Stimulated activated CD4-positive, alpha-beta T cell treated with anti-CD3 and anti-CD28 coated beads, TNF-alpha, amount 100 ng/mL, for 4 hours (primary cell): ENCODE results near the gene RELB.
"Not testable (repeated sequence)": the region's sequence is repeated elsewhere in the genome, so short reads cannot be mapped to it uniquely, and the experiment has no call there.

Experiments used
- DNase-seq, 3 experiments: peaks; one replicate each; pipeline ENCODE4 v3.0.0-alpha.2; 2020; ENCODE audit warnings: low read depth in 3 of 3

RELB gene, protein sequence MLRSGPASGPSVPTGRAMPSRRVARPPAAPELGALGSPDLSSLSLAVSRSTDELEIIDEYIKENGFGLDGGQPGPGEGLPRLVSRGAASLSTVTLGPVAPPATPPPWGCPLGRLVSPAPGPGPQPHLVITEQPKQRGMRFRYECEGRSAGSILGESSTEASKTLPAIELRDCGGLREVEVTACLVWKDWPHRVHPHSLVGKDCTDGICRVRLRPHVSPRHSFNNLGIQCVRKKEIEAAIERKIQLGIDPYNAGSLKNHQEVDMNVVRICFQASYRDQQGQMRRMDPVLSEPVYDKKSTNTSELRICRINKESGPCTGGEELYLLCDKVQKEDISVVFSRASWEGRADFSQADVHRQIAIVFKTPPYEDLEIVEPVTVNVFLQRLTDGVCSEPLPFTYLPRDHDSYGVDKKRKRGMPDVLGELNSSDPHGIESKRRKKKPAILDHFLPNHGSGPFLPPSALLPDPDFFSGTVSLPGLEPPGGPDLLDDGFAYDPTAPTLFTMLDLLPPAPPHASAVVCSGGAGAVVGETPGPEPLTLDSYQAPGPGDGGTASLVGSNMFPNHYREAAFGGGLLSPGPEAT

DNA sequence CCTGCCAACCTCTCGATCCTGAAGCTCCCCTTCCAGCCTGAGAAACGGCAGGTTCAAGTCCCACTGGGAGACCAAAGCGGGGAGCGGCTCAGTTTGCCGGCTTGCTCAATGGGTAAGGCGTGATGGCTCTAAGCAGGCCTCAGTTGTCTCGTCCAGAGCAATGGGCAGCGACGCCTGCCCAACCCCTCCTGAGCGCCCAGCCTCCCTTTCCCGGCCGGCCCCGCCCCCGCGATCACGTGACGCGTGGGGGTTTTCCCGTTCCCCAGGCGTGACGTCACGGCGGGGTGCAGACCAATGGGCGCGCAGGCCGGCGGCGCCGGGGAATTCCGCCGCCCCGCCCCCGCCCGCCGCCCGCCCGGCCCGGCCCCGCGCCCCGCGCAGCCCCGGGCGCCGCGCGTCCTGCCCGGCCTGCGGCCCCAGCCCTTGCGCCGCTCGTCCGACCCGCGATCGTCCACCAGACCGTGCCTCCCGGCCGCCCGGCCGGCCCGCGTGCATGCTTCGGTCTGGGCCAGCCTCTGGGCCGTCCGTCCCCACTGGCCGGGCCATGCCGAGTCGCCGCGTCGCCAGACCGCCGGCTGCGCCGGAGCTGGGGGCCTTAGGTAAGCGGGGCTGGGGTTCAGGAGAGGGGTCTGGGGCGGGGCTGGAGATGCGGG is at the start of gene RELB:
TSS of gene RELB (plus strand) at position 378 of the 653 bp plus-strand sequence. CDS start at position 494, 116 bp downstream.
- DNase-seq, result peak; percentile 94 to 99 (median 96)

DNA sequence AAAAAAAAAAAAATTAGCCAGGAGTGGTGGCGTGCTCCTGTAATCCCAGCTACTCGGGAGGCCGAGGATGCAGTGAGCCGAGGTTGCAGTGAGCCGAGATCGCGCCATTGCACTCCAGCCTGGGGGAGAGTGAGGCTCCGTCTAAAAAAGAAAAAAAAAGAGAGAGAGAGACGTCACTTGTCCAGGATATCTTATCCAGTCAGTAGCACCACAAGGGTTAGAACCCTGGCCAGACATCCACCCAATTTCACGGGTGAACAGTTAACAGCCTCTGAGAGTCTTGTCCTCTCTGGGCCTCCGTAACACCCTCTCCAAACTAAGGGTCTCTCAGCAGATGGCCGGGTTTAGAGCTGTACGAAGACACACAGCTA is 47.0 kb upstream of the RELB start:
- DNase-seq, result no peak

DNA sequence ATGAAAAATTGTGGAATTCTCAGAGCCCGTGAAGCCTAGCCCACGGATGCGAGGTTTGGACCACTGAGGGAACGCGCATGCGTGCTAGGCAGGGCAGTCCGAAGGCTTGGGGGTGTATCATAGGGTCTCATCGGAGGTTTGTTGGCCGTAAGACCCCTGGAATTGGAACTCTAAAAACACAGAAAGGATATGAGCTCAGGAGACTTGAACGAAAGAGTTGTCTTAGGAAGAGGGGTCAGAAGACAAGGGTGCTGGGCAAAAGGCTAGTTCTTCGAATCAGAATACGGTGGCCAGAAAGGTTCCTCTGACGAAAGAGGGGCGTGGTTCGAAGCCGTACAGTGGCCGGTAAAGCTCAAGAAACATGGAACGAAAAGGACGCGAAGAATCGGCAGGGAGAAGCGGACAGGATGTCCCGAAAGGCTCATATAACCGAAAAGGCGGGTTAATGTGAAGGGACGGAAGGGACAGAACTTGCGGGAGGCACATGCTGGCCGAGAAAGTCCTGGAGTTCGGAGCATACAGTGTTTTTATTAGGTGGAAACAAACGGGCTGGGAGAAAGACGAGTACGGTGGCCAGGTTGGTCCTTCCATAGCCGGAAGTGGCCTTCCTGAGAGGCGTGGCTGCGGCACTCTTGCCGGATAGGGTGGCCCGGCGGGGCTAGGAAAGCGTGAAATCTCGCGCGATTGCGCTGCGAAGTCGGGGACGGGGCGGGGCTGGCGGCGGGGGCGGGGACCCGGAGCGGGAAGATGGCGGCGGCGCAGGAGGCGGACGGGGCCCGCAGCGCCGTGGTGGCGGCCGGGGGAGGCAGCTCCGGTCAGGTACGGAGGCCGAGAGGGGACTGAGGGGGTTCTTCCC is 46.4 kb upstream of the RELB start, which contains the start of gene CLPTM1:
TSS of gene CLPTM1 (plus strand) at position 732 of the 856 bp plus-strand sequence. CDS start at position 748, 16 bp downstream.
- peak; percentile 94 to 96 (median 95) for DNase-seq

DNA sequence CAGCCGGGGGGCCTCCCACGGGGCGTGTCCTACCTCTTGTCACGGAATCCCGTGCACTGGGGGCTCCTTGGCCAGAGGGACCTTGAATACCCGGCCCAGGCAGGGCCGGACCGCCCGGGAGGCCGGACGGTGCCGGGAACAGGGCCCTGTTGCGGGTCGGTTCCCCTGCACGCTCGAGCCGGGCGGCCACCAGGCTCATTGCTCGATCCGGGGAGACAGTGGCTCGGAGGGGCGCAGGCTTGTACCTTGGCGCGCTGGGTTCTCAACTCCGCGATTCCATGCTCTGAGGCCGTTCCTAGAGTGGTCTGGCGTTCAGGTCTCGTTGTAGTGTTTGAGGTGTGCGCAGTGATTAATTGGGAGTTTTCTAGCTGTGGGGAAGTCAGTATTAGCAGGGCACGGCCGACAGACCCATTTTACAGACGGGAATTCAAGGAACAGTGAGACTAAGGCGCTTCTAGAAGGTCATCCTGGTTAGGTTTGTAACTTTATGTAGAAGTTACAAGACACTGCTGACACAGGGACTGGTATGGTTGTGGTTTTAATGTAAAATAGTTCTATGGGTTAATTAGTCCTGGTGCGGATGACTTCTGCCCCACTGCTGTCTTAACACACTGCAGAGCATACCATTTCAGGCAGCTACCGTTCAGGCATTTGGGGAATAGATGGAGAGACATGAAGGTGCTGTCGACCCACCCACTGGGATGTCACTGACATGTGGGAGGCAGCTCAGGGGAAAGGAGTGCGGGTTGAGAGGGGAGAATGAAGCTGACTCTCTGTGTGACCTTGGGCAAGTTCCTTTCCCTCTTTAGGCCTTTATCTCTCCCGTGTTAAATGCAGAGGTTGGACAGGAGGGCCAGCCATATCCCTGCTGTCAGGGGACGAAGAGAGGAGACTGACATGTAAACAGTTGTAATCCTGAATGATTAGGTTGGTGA is 45.5 kb upstream of the RELB start:
- DNase-seq, result no peak

DNA sequence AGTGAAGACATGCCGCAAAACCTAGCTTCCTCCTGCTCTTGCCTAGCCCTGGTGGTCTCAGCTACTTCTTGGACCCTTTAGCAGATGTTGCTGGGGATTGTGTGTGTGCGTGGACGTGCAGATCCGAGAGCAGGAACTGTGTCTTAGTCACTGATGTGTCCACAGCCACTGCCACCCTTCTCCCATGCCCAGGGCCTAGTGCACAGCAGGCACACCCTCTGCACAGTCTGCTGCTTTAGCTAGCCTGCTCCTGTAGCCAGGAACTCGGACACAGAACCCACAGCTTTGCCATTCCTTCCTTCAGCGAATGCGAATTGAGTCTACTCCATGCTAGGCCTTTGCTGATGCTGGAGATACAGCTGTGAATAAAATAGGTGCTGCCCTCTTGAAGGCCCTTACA is 43.7 kb upstream of the RELB start:
- DNase-seq, result no peak

DNA sequence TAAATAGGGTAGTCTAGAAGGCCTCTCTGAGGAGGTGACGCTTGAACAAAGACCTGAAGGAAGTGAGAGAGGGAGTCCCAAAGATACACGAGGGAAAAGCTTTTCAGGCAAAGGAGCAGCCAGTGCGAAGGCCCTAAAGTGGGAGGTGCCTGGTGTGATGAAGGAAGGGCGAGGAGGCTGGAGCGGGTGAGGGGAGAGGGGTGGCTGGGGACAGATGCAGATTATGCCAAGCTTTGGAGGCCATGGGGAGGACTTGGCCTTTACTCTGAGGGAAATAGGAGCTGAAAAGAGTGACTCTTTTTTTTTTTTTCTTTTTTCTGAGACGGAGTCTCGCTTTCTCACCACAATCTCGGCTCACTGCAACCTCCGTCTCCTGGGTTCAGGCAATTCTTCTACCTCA is 43.2 kb upstream of the RELB start:
- DNase-seq, result no peak

DNA sequence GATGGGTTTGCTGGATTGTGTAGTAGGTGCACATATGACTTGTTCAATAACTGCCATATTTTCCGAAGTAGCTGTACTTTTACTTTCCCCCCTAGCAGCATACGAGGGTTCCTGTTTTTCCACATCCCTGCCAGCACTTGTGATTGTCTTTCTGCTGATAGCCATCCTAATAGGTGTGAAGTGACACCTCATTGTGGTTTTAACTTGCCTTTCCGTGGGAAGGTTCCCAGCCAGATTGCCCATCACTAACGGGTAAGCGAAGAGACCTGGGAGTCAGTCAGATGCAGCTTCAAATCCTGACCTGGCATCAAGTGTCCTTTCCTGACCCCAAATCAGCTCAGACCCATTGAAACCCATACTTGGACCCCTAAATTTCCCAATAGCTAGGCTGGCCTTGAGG is 41.6 kb upstream of the RELB start:
- DNase-seq, result no peak

DNA sequence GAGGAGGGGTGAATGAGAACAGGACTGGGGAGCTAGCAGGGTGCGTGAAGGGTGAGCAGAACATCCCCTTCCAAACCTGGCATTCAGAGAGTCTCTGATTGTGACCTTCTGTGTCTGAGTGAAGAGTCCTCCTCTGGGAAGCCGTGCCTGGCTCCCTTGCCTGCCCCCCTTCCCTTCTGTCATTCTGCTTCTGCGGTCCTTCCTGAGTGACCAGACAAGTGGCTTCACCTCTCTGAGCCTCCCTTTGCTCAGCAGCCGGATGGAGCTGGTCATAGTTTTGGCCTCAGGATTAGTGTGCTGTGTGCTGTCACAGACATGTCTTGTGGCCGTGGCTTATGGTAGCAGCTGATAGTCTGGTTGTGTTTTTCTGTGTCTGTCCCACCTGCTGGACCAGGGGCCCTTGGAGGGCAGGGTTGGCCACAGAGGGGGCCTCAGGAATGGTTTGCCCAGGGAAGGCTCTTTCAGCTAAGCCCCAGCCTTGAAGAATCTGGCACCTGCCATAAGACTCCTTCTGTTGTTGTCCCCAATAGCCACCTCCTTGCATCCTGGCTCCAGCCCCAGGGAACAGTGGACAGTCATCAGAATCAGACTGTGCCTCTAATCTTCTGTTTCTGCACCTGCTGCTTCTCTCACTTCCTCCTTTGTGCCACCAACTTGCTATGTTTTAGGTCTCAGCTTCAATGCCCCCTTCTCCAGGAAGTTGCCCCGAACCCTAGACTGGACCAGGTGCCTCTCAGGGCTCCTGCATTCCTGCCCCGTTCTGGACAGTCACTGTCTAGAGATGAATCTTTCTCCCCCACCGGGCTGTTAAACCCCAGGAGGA is 40.1 kb upstream of the RELB start:
- no peak for DNase-seq

DNA sequence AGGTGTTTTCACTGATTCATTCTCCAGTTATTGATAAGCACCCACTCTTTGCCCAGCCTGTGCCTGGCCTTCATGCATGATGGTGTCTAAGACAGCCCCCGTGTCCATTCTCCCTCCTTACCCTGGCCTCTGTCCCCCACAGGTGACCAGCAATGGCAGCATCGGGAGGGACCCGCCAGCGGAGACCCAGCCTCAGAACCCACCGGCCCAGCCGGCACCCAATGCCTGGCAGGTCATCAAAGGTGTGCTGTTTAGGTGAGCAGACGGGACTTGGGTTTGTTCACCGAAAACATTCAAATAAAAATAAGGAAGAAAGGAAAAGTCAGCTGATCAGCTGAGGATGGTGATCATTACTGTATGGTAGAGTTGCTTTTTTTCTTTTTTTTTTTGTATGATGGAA is 39.4 kb upstream of the RELB start:
- no peak for DNase-seq

DNA sequence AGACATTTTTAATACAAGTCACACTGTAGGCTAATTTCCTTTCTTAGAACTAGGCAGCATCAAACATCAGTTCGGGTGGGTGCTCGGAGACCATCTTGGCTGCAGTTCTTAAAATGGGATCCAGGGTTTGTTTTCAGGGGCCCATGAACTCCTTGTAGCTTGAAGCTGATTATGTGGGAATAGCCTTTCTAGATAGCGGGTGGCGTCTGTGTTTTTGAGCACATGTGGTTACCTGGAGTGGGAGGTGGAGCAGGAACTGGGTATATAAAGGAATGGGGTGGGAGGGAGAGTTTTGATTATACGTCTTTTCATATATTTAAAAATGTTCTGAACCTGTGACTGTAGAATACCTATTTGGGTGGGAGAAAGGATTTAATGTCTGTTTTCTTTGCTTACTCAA is 33.1 kb upstream of the RELB start:
- no peak for DNase-seq

DNA sequence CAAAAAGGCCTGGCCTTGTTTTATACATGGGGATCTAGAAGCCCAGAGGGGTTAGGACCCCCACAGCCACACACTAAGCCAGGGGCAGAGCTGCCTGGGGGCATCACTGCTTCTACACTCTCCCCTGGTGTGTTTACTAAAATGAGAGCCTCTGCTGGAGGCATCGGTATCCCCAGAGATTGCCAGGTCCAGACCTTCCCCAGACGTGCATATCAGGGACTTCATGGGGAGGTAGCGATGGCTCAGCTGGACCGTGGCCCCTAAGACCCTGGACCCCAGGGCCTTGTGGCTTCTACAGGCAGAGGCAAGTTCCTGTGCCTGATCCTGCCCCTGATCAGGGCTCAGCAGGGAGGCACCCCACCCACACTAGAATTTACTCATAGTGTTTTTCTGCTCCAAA is 32.6 kb upstream of the RELB start:
- no peak for DNase-seq

DNA sequence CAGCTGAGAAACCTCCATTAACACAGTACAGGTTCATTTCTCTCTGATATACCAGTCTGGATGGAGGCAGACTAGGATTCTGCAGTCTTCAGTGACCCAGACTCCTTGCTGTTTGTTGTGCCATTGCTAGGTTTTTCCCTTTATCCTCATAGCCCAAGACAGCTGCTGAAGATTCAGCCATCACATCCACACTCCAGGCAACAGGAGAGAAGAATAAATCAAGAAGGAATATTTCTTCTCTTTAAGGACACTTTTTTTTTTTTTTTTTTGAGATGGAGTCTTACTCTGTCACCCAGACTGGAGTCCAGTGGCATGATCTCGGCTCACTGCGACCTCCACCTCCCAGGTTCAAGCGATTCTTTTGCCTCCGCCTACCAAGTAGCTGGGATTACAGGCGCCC is 31.8 kb upstream of the RELB start:
- DNase-seq, result no peak

DNA sequence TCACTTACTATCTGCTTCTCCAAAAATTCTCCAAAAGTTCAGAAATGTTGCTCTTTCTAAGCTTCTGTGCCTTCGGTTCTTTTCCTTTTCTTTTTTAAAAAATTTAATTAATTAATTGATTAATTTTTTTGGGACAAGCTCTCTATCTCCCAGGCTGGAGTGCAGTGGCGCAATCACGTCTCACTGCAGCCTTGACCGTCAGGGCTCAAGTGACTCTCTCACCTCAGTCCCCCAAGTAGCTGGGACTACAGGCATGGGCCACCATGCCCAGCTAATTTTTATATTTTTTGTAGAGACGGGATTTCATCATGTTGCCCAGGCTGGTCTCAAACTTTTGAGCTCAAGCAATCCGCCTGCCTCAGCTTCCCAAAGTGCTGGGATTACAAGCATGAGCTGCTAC is 29.8 kb upstream of the RELB start:
- not testable (repeated sequence) for DNase-seq

DNA sequence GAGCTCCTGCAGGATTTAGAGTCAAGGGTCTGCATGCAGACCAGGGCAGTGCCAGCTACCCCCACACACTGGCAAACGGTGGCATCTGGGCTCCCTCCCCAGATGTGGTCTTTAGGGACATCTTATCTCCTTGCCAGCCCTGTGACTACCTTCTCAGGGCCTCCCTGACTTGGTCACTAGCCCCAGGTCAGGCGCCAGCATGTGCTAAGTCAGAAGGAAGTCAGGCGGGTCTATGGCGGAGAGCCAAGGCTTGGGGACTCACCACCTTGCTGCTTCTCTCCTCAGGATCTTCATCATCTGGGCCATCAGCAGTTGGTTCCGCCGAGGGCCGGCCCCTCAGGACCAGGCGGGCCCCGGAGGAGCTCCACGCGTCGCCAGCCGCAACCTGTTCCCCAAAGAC is 28.5 kb upstream of the RELB start:
- no peak for DNase-seq

DNA sequence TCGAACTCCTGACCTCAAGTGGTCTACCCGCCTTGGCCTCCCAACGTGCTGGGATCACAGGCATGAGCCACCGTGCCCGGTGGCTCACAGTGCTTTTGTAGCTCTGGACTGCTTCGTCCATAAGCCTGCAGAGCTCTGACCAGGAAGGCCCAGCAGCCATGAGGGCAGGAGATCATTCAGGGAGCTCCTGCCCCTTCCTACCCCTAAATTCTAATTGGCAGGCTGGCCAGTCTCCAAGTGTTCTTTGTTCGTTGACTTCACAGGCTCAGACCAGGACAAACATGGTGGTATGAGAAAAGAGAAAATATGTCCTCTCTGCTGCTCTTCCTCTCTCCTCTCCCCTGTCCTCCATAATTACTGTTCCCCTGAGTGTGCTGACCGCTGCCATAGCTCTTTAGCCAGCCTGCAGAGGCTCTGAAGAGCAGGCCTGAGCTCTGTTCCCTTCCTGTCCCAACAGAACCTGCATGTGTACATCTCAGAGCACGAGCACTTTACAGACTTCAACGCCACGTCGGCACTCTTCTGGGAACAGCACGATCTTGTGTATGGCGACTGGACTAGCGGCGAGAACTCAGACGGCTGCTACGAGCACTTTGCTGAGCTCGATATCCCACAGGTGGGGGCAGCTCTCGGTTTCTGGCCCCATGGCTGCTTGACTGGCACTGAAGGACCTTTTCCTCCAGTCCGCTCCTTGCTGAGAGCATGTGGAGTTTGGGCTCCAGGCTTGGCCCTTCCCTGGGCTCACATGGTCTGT is 27.1 kb upstream of the RELB start:
- DNase-seq, result no peak

DNA sequence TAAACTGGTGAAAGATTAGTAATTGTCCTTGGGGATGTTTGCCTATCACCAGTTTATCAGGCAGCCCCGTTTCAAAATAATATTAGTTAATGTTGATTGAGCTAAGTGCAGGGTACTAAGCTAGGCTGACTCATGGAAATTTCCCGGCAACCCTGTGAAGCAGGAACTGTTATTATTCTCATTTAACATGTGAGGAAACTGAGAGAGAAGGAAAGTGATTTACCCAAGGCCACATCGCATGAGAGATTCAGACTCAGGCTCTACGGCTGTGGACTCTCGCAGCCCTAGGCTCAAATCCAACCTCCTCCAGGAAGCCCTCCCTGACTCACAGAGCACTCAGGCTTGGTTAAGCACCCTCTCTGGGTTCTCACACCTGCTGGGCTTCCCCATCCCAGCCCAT is 26.4 kb upstream of the RELB start:
- DNase-seq, result no peak

DNA sequence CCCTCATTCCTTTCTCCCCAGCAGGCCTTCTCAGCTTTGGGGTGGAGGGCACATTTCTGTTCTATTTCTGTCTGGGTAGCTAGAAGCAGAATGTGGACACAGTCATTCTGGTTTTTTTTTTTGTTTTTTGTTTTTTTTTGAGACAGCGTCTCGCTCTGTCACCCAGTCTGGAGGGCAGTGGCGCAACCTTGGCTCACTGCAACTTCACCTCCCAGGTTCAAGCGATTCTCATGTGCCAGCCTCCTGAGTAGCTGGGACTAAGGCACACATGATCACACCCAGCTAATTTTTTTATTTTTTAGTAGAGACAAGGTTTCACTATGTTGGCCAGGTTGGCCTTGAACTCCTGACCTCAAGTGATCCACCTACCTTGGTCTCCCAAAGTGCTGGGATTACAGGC is 25.8 kb upstream of the RELB start:
- DNase-seq, result no peak

DNA sequence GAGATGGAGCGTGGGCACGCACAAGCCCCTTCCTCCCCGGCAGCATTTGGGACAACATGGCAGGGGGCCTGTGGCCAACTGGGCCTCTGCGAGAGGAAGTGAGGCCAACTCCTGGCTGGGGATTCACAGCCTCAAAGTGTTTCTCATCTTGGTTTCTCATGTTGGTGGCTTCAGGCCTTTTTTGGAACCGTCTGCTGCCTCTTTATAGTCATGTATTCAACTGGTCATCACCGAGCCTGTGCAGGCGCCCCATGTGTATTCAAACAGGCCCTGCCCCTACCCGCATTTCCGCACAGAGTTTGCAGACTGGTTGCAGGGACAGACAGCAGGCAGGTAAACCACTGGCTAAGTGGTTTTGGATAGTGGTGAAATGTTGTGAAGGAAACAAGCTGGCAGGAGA is 17.3 kb upstream of the RELB start:
- DNase-seq, result no peak

DNA sequence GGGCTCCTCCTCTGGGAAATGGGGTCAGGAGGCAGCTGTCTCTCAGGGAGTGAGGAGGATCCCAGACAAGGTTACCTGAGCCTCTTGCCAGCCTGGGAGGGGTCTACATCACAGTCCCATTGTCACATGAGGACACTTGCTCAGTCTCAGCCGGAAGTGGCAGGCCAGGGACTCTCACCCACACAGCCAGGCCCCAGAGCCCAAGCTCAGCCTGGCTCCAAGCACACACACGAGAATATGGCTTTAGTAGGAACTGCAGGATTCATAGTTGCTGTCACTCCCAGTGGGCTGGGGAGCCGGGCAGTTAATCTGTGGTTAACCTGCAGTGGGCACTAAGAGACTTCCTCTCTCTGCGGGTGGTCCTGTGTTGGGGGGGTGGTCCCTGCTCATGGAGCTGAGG is 15.8 kb upstream of the RELB start:
- DNase-seq, result no peak
